NCI-H146 treated with DMSO at 0.1 percent for 48 hours (cell line): ENCODE measurements around the gene ZNF620.
"Not testable (repeated sequence)": the region's sequence is repeated elsewhere in the genome, so short reads cannot be mapped to it uniquely, and the experiment has no call there.

Experiments used
- DNase-seq: peaks from one replicate; lab custom pipeline; 2025; ENCODE audit not compliant: unreplicated experiment; lab: John Stamatoyannopoulos, UW

The ZNF620 gene

GRCh38 chr3:40499952-40500351 is 5.9 kb upstream of the ZNF620 start:
- DNase-seq: no peak

GRCh38 chr3:40502034-40502433 is 3.8 kb upstream of the ZNF620 start:
- no peak for DNase-seq

- no peak for DNase-seq
Measured at GRCh38 chr3:40504636-40505430, 1.0 kb upstream of the ZNF620 start.

GRCh38 chr3:40511031-40511718 is 5.3 kb downstream of the ZNF620 start:
- no peak for DNase-seq

- no peak for DNase-seq
Measured at GRCh38 chr3:40516201-40516600, 10.4 kb downstream of the ZNF620 start.

- no peak for DNase-seq
Measured at GRCh38 chr3:40518067-40518466, 12.2 kb downstream of the ZNF620 start.

- no peak for DNase-seq
Measured at GRCh38 chr3:40518848-40519247, 13.0 kb downstream of the ZNF620 start.

GRCh38 chr3:40521254-40521653 is 15.4 kb downstream of the ZNF620 start:
- no peak for DNase-seq

- no peak for DNase-seq
Measured at GRCh38 chr3:40523781-40524180, 17.9 kb downstream of the ZNF620 start.

- DNase-seq: no peak
Measured at GRCh38 chr3:40524222-40524567, 18.4 kb downstream of the ZNF620 start.

GRCh38 chr3:40524568-40525285 is 18.9 kb downstream of the ZNF620 start, which contains the start of gene ZNF621:
Gene ZNF621 (plus strand): TSS chr3:40524960. CDS start chr3:40525841, 881 bp downstream.
- DNase-seq: peak; percentile 45

- DNase-seq: no peak
Measured at GRCh38 chr3:40528426-40528825, 22.6 kb downstream of the ZNF620 start.

- no peak for DNase-seq
Measured at GRCh38 chr3:40532252-40532651, 26.4 kb downstream of the ZNF620 start.

- DNase-seq: no peak
Measured at GRCh38 chr3:40534283-40534682, 28.4 kb downstream of the ZNF620 start.

- DNase-seq: no peak
Measured at GRCh38 chr3:40546816-40547215, 41.0 kb downstream of the ZNF620 start.

GRCh38 chr3:40550167-40550566 is 44.3 kb downstream of the ZNF620 start:
- DNase-seq: no peak

GRCh38 chr3:40557575-40558161 is 51.8 kb downstream of the ZNF620 start:
- no peak for DNase-seq

GRCh38 chr3:40562482-40562881 is 56.6 kb downstream of the ZNF620 start:
- not testable (repeated sequence) for DNase-seq

- DNase-seq: not testable (repeated sequence)
Measured at GRCh38 chr3:40565629-40566028, 59.8 kb downstream of the ZNF620 start.

GRCh38 chr3:40566694-40567093 is 60.9 kb downstream of the ZNF620 start:
- no peak for DNase-seq
